Hepatocyte (in vitro differentiated cells): Measurements from ENCODE around the gene SENP7.

Experiments
- CTCF ChIP-seq: fragments of 200-600 bp; sonication (generic); IDR thresholded peaks from 2 replicates; pipeline ENCODE4 v1.5.1; 2016; ENCODE audit warnings: antibody characterized with exemption, mild to moderate bottlenecking; ENCODE audit not compliant: poor library complexity
- EZH2 ChIP-seq: fragments of 200-600 bp; sonication (generic); IDR thresholded peaks from 2 replicates; pipeline ENCODE4 v1.6.1; 2016; ENCODE audit warnings: antibody characterized with exemption, mild to moderate bottlenecking, borderline replicate concordance

- peak; percentile 26 for TF ChIP-seq CTCF
- no peak for TF ChIP-seq EZH2
These were observed 31.3 kb upstream of the SENP7 start for GRCh38 chr3:101544161-101544850.
